22Rv1 (cell line): Measurements from ENCODE around the gene ACAN.

Source experiments
- H3K27ac ChIP-seq: fragments of 450-650 bp; 2 replicates; pipeline ENCODE4 v1.5.1; 2017
- ZFX ChIP-seq: fragments of 450-650 bp; IDR thresholded peaks from 2 replicates; pipeline ENCODE4 v1.6.1; 2017; ENCODE audit warnings: antibody characterized with exemption, borderline replicate concordance
- TF ChIP-seq, protein P1 (sequence below): fragments of 450-650 bp; IDR thresholded peaks from 2 replicates; pipeline ENCODE4 v1.5.1; 2017; ENCODE audit warnings: mild to moderate bottlenecking

Gene ACAN

GRCh38 chr15:88896333-88897033, 93.2 kb downstream of the ACAN start:
- TF ChIP-seq, protein P1, sequence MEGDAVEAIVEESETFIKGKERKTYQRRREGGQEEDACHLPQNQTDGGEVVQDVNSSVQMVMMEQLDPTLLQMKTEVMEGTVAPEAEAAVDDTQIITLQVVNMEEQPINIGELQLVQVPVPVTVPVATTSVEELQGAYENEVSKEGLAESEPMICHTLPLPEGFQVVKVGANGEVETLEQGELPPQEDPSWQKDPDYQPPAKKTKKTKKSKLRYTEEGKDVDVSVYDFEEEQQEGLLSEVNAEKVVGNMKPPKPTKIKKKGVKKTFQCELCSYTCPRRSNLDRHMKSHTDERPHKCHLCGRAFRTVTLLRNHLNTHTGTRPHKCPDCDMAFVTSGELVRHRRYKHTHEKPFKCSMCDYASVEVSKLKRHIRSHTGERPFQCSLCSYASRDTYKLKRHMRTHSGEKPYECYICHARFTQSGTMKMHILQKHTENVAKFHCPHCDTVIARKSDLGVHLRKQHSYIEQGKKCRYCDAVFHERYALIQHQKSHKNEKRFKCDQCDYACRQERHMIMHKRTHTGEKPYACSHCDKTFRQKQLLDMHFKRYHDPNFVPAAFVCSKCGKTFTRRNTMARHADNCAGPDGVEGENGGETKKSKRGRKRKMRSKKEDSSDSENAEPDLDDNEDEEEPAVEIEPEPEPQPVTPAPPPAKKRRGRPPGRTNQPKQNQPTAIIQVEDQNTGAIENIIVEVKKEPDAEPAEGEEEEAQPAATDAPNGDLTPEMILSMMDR = no peak
- no peak for TF ChIP-seq ZFX
- no peak overlapping the region for H3K27ac ChIP-seq

DNA sequence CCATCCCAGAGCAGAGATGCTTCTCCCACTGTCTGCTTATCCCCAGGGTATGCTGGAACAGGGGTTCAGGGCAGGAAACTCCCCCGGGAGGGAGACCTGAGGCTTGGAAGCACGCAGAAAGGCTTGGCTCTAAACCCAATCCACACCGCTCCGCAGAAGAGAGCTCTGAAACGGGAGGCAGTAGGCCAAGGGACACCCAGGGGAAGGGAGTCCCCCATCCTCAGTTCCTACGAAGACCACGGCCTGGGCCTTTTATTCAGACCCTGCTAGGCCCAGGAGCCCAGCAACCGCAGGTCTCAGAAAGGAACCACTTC, 93.9 kb downstream of the ACAN start:
- TF ChIP-seq, protein P1 = no peak
- TF ChIP-seq ZFX = no peak
- H3K27ac ChIP-seq = no peak overlapping the region

- no peak overlapping the region for H3K27ac ChIP-seq
- no peak for TF ChIP-seq ZFX
- TF ChIP-seq, protein P1 = peak; percentile 68
These were observed 94.4 kb downstream of the ACAN start for GRCh38 chr15:88897456-88898194.

- no peak overlapping the region for H3K27ac ChIP-seq
- TF ChIP-seq ZFX = no peak
- TF ChIP-seq, protein P1 = no peak
These were observed 95.5 kb downstream of the ACAN start for GRCh38 chr15:88898736-88899135.

DNA sequence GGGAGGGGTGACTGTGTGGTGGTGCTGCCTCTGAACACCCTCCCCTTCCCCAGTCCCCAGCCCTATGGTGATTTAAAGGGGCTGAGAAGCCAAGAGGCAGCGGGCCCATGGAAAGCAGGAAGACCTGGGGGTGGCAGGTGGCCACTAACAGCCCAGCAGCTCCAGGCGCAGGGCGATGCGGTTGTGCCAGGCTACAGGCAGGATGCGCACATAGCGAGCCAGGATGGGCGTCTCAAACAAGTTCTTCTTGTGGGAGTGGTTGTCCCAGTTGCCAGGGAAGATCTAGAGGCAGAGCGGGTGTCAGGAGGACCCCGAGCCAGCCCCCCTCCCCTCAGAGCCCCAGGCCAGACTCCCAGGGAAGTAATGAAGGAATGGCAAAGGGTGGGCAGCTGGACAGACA, 96.0 kb downstream of the ACAN start:
- no peak for TF ChIP-seq ZFX
- TF ChIP-seq, protein P1 = no peak
- H3K27ac ChIP-seq = no peak overlapping the region

DNA sequence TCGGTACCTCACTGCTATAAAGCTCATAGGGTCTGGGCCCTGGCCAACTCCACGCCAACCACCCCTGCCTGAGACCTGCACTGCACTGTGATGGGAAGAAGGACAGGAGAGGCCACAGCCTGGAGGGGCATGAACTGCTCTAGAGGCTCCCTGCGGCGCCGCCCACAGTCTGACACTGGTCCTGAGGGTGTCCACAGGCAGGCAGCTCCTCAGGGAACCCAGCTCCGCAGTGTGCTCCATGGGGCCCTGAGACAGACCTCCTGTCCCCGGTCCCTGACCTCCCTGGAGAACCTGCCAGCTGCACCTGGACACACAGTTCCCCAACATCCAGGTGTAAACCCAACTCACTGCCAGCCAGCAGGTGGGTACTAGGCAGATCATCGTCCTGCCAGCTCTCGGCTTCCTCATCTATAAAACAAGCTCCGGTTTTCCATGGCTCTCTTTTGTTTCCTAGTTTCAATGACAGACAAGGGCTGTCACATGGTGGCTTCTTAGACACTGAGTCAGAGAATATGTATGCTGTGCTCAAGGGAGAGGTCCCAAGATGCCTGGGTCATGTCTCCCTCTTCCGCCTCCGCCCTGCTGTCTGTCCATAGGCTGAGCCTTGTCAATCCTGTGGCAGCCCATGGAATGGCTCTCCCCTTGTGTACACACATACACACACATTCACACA, 97.2 kb downstream of the ACAN start:
- H3K27ac ChIP-seq = no peak overlapping the region
- TF ChIP-seq ZFX = no peak
- TF ChIP-seq, protein P1 = no peak

GRCh38 chr15:88900982-88901418, 97.8 kb downstream of the ACAN start:
- no peak for TF ChIP-seq ZFX
- TF ChIP-seq, protein P1 = no peak

More at GRCh38 chr15:88900982-88901418, 97.8 kb downstream of the ACAN start:
- no peak overlapping the region for H3K27ac ChIP-seq
